Right atrium auricular region (tissue), 2 donors: ENCODE data around the gene TCL1A. TPM values are rescaled to one million over a fixed set of nuclear protein-coding genes. Genes with fewer than 3 reads are reported as not detected.

Experiments used
- DNase-seq: peaks from one replicate; pipeline ENCODE4 v3.0.0-alpha.2; 2019; ENCODE audit warnings: low spot score
- H3K27ac ChIP-seq, 2 donors: fragments of 200-600 bp; sonication (generic); 1 replicate in 1 of 2; 2 replicates in 1 of 2; pipeline ENCODE4 v1.5.1; 2016 to 2019
- H3K27me3 ChIP-seq, 2 donors: fragments of 200-600 bp; sonication (generic); one replicate each; pipeline versions ENCODE4 v1.5.1 to v1.6.0; 2017 to 2019
- H3K36me3 ChIP-seq: fragments of 200-600 bp; sonication (generic); one replicate; pipeline ENCODE4 v1.5.1; 2016
- H3K4me1 ChIP-seq, 2 donors: fragments of 200-600 bp; sonication (generic); one replicate each; pipeline versions ENCODE4 v1.5.1 to v1.6.0; 2017 to 2019
- H3K4me3 ChIP-seq, 2 donors: fragments of 200-600 bp; sonication (generic); 1 replicate in 1 of 2; 2 replicates in 1 of 2; pipeline ENCODE4 v1.5.1; 2017 to 2019; ENCODE audit warnings: mild to moderate bottlenecking in 1 of 2, moderate library complexity in 1 of 2
- H3K9me3 ChIP-seq, 2 donors: fragments of 200-600 bp; sonication (generic); one replicate each; pipeline ENCODE4 v1.5.1; 2019
- total RNA-seq, 2 donors: library from RNA; depleted of rRNA; stranded (reverse); fragments of >200 nt; gene quantifications; one replicate each; pipeline ENCODE4 v1.1.0, GENCODE V29; 2016
- TF ChIP-seq, protein P1 (sequence below), 2 donors: fragments of 200-600 bp; sonication (generic); IDR thresholded peaks; one replicate each; pipeline ENCODE4 v1.5.1; 2019; ENCODE audit warnings: antibody characterized with exemption in 2 of 2

Gene TCL1A
- total RNA-seq, 2 donors from 2014 or later, result 0.71 TPM; not detected in 1

DNA sequence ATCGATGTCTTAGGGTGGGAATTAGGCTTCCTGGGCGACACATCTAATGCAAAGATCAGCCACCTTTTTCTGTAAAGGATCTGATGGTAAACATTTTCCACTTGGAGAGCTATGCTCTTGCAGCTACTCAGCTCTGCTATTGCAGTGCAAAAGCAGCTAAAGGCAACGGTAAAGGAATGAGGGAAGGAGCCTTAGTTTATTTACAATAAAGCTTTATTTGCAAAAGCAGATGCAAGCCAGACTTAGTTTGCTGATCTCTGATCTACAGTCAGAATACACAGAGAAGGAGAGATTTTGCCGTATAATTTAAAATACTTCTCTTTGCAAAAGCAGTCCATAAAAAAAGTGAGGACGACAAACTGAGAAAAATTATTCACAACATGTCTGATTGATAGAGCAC is 24.5 kb downstream of the TCL1A start:
- Histone ChIP-seq H3K36me3 (no peaks in the 10 kb centered on the region), H3K27me3 (no peaks in the 10 kb centered on the region), H3K27ac (no peak overlapping the region), H3K4me3 (no peak overlapping the region), H3K4me1 (no peaks in the 10 kb centered on the region), H3K9me3 (no peaks in the 10 kb centered on the region)
- TF ChIP-seq, protein P1, sequence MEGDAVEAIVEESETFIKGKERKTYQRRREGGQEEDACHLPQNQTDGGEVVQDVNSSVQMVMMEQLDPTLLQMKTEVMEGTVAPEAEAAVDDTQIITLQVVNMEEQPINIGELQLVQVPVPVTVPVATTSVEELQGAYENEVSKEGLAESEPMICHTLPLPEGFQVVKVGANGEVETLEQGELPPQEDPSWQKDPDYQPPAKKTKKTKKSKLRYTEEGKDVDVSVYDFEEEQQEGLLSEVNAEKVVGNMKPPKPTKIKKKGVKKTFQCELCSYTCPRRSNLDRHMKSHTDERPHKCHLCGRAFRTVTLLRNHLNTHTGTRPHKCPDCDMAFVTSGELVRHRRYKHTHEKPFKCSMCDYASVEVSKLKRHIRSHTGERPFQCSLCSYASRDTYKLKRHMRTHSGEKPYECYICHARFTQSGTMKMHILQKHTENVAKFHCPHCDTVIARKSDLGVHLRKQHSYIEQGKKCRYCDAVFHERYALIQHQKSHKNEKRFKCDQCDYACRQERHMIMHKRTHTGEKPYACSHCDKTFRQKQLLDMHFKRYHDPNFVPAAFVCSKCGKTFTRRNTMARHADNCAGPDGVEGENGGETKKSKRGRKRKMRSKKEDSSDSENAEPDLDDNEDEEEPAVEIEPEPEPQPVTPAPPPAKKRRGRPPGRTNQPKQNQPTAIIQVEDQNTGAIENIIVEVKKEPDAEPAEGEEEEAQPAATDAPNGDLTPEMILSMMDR (IDR thresholded peaks at IDR 0.05), result no peak
- DNase-seq, result no peak

DNA sequence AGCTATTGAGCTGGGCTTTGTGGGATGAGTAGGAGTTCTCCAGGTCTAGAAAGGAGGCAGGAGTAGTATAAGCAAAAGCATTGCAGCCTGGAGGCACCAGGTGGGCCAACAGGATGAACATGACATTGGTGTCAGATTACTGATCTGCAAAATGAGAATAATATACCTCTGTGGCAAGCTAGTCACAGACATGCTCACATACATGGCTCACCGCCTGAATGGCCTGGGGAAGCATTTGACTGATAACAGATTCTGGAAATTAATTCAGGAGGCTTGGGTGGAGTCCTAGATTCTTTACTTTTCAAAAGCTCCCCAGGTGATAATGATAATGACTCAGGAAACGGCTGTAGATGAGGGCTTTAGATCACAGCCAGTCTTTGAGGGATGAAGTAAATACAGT is 27.0 kb downstream of the TCL1A start:
- Histone ChIP-seq H3K4me3 (no peak overlapping the region), H3K4me1 (no peaks in the 10 kb centered on the region), H3K9me3 (no peaks in the 10 kb centered on the region), H3K27me3 (no peaks in the 10 kb centered on the region), H3K36me3 (no peaks in the 10 kb centered on the region), H3K27ac (no peak overlapping the region)
- no peak for DNase-seq
- TF ChIP-seq, protein P1 (IDR thresholded peaks at IDR 0.05), result no peak

DNA sequence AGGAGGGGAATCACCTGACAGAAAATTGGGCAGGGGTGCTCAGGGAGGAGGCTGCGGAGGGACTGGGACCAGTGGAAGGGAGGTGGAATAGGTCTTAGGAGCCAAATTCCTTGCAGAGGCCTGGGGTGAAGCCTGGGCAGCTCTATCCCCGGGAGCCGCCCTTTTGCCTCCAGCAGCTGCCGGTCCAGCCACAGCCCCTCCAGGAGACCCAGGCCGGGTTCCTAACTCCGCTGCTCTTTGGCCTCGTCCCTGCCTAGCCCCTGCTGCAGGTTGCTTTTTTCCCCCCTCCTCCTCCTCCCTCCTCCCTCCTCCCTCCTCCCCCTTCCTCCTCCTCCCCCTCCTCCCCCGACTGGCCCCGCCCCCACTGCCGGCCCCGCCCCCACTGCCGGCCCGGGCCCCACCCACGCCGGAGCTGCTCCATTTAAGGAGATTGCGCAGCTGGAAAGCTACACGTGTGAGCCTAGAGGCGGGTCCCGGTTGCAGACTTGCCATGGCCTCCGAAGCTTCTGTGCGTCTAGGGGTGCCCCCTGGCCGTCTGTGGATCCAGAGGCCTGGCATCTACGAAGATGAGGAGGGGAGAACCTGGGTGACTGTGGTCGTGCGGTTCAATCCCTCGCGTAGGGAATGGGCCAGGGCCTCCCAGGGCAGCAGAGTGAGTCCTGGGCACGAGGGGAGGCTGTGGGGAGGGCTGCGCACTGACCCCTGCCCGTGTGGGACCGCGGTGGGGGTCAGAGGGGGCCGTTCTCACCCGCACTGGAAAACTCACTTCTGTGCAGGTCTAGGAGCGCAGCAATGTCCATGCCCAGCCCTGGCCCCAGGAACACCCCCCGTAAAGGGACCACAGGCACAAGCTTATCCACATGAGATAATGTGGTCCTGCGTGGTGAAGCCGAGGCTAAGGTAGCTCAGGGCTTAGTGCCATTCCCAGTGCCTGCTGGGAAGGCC is 27.7 kb downstream of the TCL1A start, which contains the start of gene TCL1B:
Gene TCL1B (plus strand): TSS at position 449 of the 945 bp plus-strand sequence. CDS start 42 bp downstream, at position 491.
- TF ChIP-seq, protein P1 (IDR thresholded peaks at IDR 0.05), result no peak
- Histone ChIP-seq H3K27ac (no peak within 1 kb of the TSS), H3K27me3 (no peaks in the 10 kb centered on the region), H3K9me3 (no peaks in the 10 kb centered on the region), H3K36me3 (no peaks in the 10 kb centered on the region), H3K4me3 (no peak within 1 kb of the TSS), H3K4me1 (no peaks in the 10 kb centered on the region)
- DNase-seq, result no peak

DNA sequence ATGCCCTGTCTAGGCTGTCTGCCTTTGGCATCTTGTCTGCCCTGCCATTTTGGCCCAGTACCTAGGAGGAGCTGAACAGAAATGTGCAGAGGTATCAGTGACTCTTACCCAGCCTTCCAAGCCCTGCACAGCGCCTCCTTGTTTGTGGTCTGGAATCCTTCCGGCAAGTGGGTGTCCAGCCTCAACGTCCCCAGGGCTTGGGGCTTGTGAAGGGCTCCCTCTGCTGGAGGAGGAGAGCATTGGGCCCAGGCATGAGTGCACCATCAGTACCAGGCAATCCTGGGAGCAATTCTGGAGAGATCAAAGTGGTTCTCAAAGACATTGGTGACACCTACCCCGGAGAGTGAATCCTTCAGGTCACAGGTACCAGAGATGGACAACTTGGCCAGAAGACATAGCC is 30.1 kb downstream of the TCL1A start:
- no peak for DNase-seq
- Histone ChIP-seq H3K9me3 (no peaks in the 10 kb centered on the region), H3K4me3 (no peak overlapping the region), H3K27me3 (no peaks in the 10 kb centered on the region), H3K27ac (no peak overlapping the region), H3K36me3 (no peaks in the 10 kb centered on the region), H3K4me1 (no peaks in the 10 kb centered on the region)
- TF ChIP-seq, protein P1 (IDR thresholded peaks at IDR 0.05), result peak in 1 of 2 donors; percentile 46

DNA sequence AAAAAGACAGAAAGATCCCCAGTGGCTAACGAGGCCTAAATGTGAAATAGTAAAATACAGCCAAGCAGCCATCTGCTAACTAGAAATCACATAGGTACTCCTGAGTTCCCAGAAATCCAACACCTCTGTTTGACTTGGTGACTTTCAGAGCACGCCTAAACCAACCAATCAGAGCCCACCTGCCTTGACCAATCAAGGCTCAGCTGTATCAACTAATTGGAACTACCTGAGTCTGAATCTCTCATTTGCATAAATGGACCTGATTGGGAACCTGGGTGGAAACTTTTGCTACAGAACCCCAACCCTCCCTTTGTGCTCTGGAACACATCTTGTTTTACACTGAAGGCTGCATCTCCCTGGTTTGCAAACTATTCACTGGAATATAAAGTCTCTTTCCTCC is 32.8 kb downstream of the TCL1A start:
- no peak overlapping the region for H3K27ac ChIP-seq
- H3K4me3 ChIP-seq, result no peak overlapping the region
- no peaks in the 10 kb centered on the region for H3K27me3 ChIP-seq
- TF ChIP-seq, protein P1 (IDR thresholded peaks at IDR 0.05), result no peak
- H3K36me3 ChIP-seq, result no peaks in the 10 kb centered on the region
- DNase-seq, result no peak
- no peaks in the 10 kb centered on the region for H3K4me1 ChIP-seq
- peaks cover 0 to 7% of the 10 kb centered on the region in 2 donors for H3K9me3 ChIP-seq
